22Rv1 (cell line): Measurements from ENCODE around the gene LILRA6.
"Not testable (repeated sequence)": the region's sequence is repeated elsewhere in the genome, so short reads cannot be mapped to it uniquely, and the experiment has no call there.

Experiments used
- H3K27ac ChIP-seq: fragments of 450-650 bp; 2 replicates; pipeline ENCODE4 v1.5.1; 2017
- ZFX ChIP-seq: fragments of 450-650 bp; IDR thresholded peaks from 2 replicates; pipeline ENCODE4 v1.6.1; 2017; ENCODE audit warnings: antibody characterized with exemption, borderline replicate concordance
- TF ChIP-seq, protein P1 (sequence below): fragments of 450-650 bp; IDR thresholded peaks from 2 replicates; pipeline ENCODE4 v1.5.1; 2017; ENCODE audit warnings: mild to moderate bottlenecking

Gene LILRA6

DNA sequence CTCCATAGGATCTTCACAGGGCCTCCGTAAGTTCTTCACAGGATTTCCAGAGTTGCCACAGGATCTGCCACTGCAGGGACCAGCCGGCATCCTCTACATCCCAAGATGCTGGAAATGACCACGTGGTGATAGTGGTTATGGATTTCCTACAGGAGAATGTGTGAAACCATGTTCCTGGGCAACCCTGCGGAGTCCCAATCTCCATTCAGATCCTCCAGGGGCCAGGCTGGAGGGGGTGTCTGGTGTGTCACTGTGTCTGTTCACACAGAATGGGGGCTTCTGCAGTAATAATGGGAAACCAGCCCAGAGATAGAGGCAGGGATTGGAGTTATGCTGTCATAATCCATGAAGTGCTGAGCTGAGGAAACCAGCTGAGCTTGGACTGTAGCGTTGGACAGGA, 8.6 kb downstream of the LILRA6 start:
- no peak overlapping the region for H3K27ac ChIP-seq
- no peak for TF ChIP-seq ZFX
- TF ChIP-seq, protein P1, sequence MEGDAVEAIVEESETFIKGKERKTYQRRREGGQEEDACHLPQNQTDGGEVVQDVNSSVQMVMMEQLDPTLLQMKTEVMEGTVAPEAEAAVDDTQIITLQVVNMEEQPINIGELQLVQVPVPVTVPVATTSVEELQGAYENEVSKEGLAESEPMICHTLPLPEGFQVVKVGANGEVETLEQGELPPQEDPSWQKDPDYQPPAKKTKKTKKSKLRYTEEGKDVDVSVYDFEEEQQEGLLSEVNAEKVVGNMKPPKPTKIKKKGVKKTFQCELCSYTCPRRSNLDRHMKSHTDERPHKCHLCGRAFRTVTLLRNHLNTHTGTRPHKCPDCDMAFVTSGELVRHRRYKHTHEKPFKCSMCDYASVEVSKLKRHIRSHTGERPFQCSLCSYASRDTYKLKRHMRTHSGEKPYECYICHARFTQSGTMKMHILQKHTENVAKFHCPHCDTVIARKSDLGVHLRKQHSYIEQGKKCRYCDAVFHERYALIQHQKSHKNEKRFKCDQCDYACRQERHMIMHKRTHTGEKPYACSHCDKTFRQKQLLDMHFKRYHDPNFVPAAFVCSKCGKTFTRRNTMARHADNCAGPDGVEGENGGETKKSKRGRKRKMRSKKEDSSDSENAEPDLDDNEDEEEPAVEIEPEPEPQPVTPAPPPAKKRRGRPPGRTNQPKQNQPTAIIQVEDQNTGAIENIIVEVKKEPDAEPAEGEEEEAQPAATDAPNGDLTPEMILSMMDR, result no peak

DNA sequence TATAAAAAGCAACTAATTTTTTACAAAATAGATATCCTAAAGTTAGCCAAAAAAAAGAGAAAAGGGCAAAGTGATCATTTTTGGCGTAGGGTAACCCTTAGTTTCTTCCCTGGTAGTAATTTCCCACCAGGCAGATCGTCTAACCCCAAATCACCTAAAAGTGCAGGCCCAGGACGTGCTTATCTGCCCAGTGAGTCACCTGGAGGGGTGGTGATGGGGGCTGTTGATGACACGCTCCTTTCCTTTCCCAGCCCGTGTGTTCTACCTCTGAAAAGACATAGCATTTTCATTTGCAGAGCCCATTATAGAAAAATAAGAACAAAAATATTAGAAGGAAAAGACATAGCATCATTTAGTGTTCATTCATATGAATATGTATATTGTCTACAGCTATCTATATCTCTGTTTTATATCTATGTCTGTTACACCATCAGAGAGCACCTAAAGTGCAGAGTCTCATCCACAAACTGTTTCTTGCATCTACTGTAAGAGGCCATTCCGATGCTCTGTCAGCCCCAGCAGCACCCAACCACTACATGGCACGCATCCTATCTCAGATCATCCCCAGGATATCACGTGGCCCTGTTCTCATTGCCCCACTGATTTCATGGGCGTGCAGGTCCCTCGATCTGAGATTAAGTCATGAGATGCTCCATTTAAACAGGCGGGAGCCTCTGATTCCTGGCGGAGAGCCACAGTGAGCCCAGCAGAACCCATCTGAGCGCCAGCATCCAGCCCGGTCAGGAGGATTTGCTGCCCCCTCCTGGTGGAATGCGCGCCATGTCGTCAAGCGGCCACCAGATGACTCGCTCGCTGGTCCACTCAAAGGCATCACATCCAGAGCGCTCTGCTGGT, 11.3 kb downstream of the LILRA6 start:
- no peak overlapping the region for H3K27ac ChIP-seq
- no peak for TF ChIP-seq ZFX
- TF ChIP-seq, protein P1, result peak; percentile 99

DNA sequence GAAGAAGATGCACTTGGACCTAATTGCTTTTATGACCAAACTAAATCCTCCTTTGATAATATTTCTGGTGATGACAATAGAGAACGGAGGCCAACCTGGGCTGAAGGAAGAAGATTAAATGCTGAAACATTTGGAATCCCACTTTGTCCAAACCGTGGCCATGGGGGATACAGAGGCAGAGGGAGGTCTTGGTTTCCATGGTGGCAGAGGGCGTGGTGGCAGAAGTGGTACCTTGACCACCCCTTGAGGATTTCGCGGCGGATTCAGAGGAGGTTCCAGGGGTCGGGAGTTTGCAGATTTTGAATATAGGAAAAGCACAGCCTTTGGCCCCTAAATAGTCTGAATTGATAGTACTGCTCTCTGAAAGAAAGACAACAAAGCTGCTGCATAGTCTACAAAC, 12.6 kb downstream of the LILRA6 start:
- TF ChIP-seq ZFX, result no peak
- TF ChIP-seq, protein P1, result no peak

DNA sequence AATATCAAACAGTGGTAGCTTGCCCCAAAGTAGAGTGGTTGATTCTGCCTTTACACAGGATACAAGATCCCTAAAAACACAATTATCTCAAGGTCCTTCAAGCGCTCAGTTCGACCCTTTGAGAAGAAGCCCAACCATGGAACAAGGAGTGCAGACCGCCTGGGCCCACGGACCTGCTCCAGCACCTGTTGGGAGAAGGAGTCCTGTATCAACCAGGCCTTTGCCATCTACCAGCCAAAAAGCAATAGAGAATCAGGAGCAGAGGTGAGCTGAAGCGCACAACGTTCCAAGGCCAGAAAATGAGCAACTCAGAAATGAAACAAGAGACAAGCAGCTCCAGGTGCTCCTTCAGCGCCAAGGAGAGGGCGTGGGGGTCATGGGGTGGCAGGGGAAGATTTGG, 13.4 kb downstream of the LILRA6 start:
- no peak for TF ChIP-seq ZFX
- TF ChIP-seq, protein P1, result no peak
- no peak overlapping the region for H3K27ac ChIP-seq

More for the DNA sequence above, 12.6 kb downstream of the LILRA6 start:
- H3K27ac ChIP-seq, result no peak overlapping the region

DNA sequence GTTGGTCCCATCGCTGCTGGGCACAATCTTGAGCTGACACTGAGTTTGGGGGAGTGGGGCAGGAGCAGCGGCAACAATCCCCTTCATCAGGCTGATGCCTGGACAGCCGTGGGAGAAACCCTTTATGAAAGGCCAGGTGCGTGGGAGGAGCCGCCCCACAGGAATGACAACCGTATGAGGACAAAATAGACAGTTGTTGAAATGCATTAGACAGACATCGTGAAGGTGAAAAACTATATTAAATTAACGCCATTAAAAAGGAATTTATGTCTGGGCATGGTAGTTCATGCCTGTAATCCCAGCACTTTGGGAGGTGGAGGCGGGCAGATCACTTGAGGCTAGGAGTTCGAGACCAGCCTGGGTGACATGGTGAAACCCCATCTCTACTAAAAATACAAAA, 18.0 kb downstream of the LILRA6 start:
- not testable (repeated sequence) for H3K27ac ChIP-seq

DNA sequence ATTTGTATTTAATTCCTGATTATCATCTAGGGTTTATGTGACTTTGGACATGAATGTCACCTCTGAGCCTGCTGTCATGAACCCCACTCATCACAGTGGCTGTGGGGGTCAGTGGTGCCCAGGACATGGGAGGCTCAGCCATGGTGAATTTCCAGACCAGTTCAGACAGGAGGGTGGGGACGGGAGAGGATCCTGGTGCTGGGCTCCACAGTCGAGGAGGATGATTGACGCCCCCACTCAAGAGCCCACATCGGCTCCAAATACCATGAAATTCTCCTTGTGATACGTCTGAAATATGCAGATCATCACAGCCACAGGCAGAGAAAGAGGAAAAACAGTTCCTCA, 18.7 kb downstream of the LILRA6 start:
- H3K27ac ChIP-seq, result not testable (repeated sequence)

DNA sequence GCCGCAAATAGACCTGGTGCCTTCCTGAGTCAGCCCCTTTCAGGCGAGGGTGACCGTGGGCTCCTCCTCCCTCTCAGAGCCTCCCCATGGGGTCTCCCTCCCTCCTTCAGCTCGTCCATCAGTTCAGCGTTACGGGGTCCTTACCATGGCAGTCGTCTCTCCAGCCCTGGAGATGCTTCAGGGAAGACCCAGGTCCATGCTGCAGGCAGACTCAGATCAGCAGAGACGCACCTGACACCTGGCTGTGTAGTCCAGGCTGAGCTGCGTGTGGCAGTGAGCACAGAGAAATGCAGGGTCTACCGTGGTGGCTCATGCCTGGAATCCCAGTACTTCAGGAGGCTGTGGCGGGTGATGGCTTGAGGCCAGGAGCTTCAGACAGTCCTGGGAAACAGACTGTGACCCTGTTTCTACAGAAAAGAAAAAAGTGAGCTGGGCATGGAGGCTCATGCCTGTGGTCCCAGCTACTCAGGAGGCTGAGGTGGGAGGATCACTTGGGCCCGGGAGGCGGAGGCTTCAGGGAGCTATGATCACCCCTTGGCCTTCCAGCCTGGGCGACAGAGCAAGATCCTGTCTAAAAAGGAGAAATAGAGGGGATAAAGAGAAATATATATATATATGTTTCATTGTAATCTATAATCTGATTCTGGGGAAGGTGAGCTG, 19.2 kb downstream of the LILRA6 start:
- not testable (repeated sequence) for H3K27ac ChIP-seq

DNA sequence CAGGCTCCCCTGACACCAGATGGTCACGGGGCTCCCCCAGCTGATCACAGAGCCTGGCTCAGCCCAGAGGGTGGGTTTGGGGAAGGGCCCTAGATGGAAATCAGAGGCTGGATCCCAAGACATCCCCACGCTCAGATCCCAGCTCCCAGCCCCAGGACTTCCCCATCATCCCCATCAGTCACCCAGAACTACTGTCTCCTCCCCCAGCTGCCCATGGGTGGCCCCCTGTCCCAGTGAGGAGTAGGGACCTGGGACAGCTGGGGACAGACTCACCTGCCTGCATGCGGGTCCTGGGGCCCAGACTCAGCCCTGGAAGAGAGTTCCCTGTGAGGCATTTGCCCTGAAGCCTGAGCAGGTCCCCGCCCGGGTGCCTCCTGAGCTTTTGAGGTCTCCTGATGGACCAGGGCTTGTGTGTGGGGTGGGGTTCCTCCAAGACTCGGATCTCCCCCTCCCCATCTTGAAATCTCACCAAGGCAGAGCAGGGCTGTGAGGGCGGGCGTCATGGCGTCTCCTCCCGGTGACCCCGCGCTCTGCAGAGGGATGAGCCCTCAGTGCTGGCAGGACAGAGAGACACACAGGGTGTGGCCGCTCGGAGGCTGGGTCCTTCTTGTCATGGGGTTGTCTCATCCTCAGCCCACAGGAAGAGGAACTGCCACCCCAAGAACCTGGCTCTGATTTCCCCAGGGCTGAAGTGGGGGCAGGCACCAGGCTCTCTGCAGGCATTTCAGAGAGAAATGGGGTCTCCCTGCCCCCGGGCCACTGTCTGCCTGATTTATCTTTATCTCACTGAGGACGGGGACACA, 19.9 kb downstream of the LILRA6 start, which contains the start of gene LILRB3:
Gene LILRB3, minus strand, starts transcription at position 534 of the 803 bp plus-strand sequence. Its CDS starts 31 bp downstream, at position 503.
- H3K27ac ChIP-seq, result not testable (repeated sequence)

DNA sequence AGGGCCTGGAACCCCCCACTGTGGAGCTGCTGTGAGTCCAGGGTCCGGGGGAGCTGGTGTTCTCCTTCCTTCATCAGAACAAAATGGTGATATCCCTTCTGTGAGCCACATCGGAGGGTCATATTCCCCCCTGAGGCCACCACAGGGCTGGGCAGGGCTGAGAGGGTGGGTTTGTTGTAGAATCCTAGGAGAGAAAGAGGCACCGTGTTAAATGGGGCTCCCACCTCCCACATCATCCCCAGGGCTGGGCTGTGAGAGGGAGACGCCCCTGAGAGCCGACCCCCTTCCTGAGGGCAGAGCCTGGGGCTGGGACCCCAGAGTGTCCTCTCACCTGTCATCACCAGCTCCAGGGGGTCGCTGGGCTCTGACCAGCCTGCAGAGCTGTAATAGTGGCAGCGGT, 20.6 kb downstream of the LILRA6 start:
- H3K27ac ChIP-seq, result not testable (repeated sequence)

DNA sequence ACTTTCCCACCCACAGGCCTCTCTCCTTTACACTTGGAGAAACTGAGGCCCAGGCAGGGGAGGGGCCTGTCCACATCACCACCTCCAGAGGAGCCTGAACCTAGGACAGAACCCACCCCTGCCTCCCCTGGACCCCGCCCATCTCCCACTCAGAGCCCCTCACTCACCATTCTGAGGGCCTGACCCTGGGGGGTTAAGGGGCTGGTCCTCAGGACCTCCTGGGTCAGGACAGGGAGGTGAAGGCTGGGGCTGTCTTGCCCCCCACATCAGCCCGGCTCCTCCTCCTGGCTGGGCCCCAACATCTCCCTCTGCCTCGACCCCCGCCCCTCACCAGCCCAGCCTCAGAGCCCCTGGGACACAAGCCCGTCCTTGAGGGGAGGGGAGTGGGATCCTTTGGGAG, 22.9 kb downstream of the LILRA6 start:
- not testable (repeated sequence) for H3K27ac ChIP-seq
